Osteocyte (in vitro differentiated cells): ENCODE results near the gene KNTC1. TPM values are rescaled to one million over a fixed set of nuclear protein-coding genes. Genes with fewer than 3 reads are reported as not detected.

Experiments
- DNase-seq: peaks from one replicate; pipeline ENCODE4 v3.0.0; 2021; ENCODE audit warnings: mixed read lengths; ENCODE audit not compliant: unreplicated experiment; ENCODE audit errors: extremely low spot score
- H3K27ac Mint-ChIP-seq: one replicate; pipeline ENCODE4 v1.8.0; 2021; ENCODE audit warnings: mild to moderate bottlenecking, mixed read lengths; ENCODE audit not compliant: unreplicated experiment
- H3K27me3 Mint-ChIP-seq: one replicate; pipeline ENCODE4 v1.8.0; 2021; ENCODE audit warnings: mixed read lengths; ENCODE audit not compliant: unreplicated experiment
- H3K36me3 Mint-ChIP-seq: one replicate; pipeline ENCODE4 v1.8.0; 2021; ENCODE audit warnings: mixed read lengths; ENCODE audit not compliant: unreplicated experiment
- H3K4me1 Mint-ChIP-seq: one replicate; pipeline ENCODE4 v1.8.0; 2021; ENCODE audit warnings: mixed read lengths; ENCODE audit not compliant: unreplicated experiment
- H3K4me3 Mint-ChIP-seq: one replicate; pipeline ENCODE4 v1.8.0; 2021; ENCODE audit warnings: mild to moderate bottlenecking, moderate library complexity, mixed read lengths; ENCODE audit not compliant: unreplicated experiment
- H3K9me3 Mint-ChIP-seq: one replicate; pipeline ENCODE4 v1.8.0; 2021; ENCODE audit warnings: mixed read lengths; ENCODE audit not compliant: unreplicated experiment
- CTCF ChIP-seq: fragments of 200-600 bp; sonication (generic); IDR thresholded peaks from 2 replicates; pipeline ENCODE4 v1.5.0; 2021; ENCODE audit warnings: antibody characterized with exemption, mild to moderate bottlenecking, moderate library complexity
- total RNA-seq: library from RNA; stranded (reverse); gene quantifications from 2 replicates; pipeline ENCODE4 v1.2.1, GENCODE V29; 2021

The KNTC1 gene
- total RNA-seq, 1 donor from 2014 or later: 14.1 TPM

- no peaks in the 10 kb centered on the region for H3K9me3 Mint-ChIP-seq
- no peak overlapping the region for H3K27ac Mint-ChIP-seq
- no peaks in the 10 kb centered on the region for H3K27me3 Mint-ChIP-seq
- peaks cover 61% of the 10 kb centered on the region for H3K4me1 Mint-ChIP-seq
- DNase-seq: no peak
- no peak for TF ChIP-seq CTCF
- H3K4me3 Mint-ChIP-seq: no peak overlapping the region
- peaks cover 65% of the 10 kb centered on the region for H3K36me3 Mint-ChIP-seq
Observed at GRCh38 chr12:122519418-122519817, 7.6 kb upstream of the KNTC1 start.

- Mint-ChIP-seq H3K4me3 (no peak overlapping the region), H3K27me3 (no peaks in the 10 kb centered on the region), H3K36me3 (peaks cover 64% of the 10 kb centered on the region), H3K9me3 (no peaks in the 10 kb centered on the region), H3K4me1 (peaks cover 65% of the 10 kb centered on the region), H3K27ac (peak overlapping the region; percentile 32)
- no peak for DNase-seq
- TF ChIP-seq CTCF: no peak
Observed at GRCh38 chr12:122520676-122521075, 6.4 kb upstream of the KNTC1 start.

- DNase-seq: no peak
- no peaks in the 10 kb centered on the region for H3K27me3 Mint-ChIP-seq
Observed at GRCh38 chr12:122523280-122523679, 3.8 kb upstream of the KNTC1 start.

GRCh38 chr12:122523846-122524718 is 3.0 kb upstream of the KNTC1 start:
- peak overlapping the region; percentile 95 for H3K27ac Mint-ChIP-seq
- peaks cover 46% of the 10 kb centered on the region for H3K4me1 Mint-ChIP-seq
- no peaks in the 10 kb centered on the region for H3K9me3 Mint-ChIP-seq
- H3K36me3 Mint-ChIP-seq: peaks cover 37% of the 10 kb centered on the region
- H3K4me3 Mint-ChIP-seq: peak overlapping the region; percentile 95
- no peak for TF ChIP-seq CTCF
- no peak for DNase-seq
- no peaks in the 10 kb centered on the region for H3K27me3 Mint-ChIP-seq

More at GRCh38 chr12:122523280-122523679, 3.8 kb upstream of the KNTC1 start:
- Mint-ChIP-seq H3K4me1 (peaks cover 54% of the 10 kb centered on the region), H3K27ac (peak overlapping the region; percentile 95), H3K36me3 (peaks cover 44% of the 10 kb centered on the region), H3K4me3 (peak overlapping the region; percentile 95), H3K9me3 (no peaks in the 10 kb centered on the region)
- no peak for TF ChIP-seq CTCF

- H3K27me3 Mint-ChIP-seq: no peaks in the 10 kb centered on the region
- DNase-seq: no peak
- H3K4me1 Mint-ChIP-seq: peaks cover 21% of the 10 kb centered on the region
Observed at GRCh38 chr12:122527478-122527944, 462 bp downstream of the KNTC1 start.

More at GRCh38 chr12:122527478-122527944, 462 bp downstream of the KNTC1 start:
- Mint-ChIP-seq H3K9me3 (no peaks in the 10 kb centered on the region), H3K4me3 (no peak overlapping the region), H3K36me3 (peaks cover 9% of the 10 kb centered on the region), H3K27ac (no peak overlapping the region)
- TF ChIP-seq CTCF: no peak
